Measurements from ENCODE around the gene RANBP1.

Gene RANBP1

GRCh38 chr22:20076627-20077172 is 39.2 kb upstream of the RANBP1 start:
- Histone ChIP-seq H3K27me3 (replicated peaks in 2 of 5; ENCODE audit: control insufficient read depth in 4 of 5, insufficient read depth in 5 of 5, low read length in 4 of 5) (no peaks in the 10 kb centered on the region), H3K4me3 (ENCODE audit: control insufficient read depth in 1 of 7, extremely low read depth in 1 of 7, insufficient read depth in 4 of 7, low read depth in 2 of 7, low read length in 6 of 7) (no peak overlapping the region), H3K9me3 (ENCODE audit: control extremely low read depth in 1 of 5, control insufficient read depth in 4 of 5, insufficient read depth in 2 of 5, low read depth in 1 of 5, low read length in 4 of 5) (no peaks in the 10 kb centered on the region), H3K36me3 (ENCODE audit: control insufficient read depth in 4 of 4, insufficient read depth in 4 of 4, low read length in 3 of 4) (no peaks in the 10 kb centered on the region), H3K4me1 (ENCODE audit: control extremely low read depth in 1 of 4, control insufficient read depth in 4 of 4, insufficient read depth in 4 of 4, low read length in 3 of 4) (peaks cover 0 to 13% (median 12%) of the 10 kb centered on the region in 4 experiments), H3K27ac (ENCODE audit: insufficient read depth in 1 of 2, low read depth in 1 of 2, low read length in 2 of 2, poor library complexity in 1 of 2, severe bottlenecking in 2 of 2) (peak overlapping the region in 1 of 2 experiments; percentile 43)
- WGBS (ENCODE audit: insufficient coverage): 89% methylated on average over 3 of the region's 6 CpGs
- CTCF ChIA-PET: interaction anchor here (0.9 kb wide), 1 partner anchor 9 kb away, joined by 3 read pairs; no protein-coding TSS in a partner anchor
- peak in 1 of 3 donors; percentile 9 for DNase-seq
- POLR2A ChIA-PET: no interaction called here

GRCh38 chr22:20079745-20080444 is 36.0 kb upstream of the RANBP1 start, which contains the start of gene DGCR8:
TSS of gene DGCR8 (plus strand) at chr22:20080241. CDS start at chr22:20085964, 5,723 bp downstream.
- Histone ChIP-seq H3K9me3 (ENCODE audit: control extremely low read depth in 1 of 5, control insufficient read depth in 4 of 5, insufficient read depth in 2 of 5, low read depth in 1 of 5, low read length in 4 of 5) (no peaks in the 10 kb centered on the region), H3K36me3 (ENCODE audit: control insufficient read depth in 4 of 4, insufficient read depth in 4 of 4, low read length in 3 of 4) (peaks cover 0 to 16% (median 0%) of the 10 kb centered on the region in 4 experiments), H3K4me1 (ENCODE audit: control extremely low read depth in 1 of 4, control insufficient read depth in 4 of 4, insufficient read depth in 4 of 4, low read length in 3 of 4) (peaks cover 0 to 26% (median 20%) of the 10 kb centered on the region in 4 experiments), H3K27me3 (replicated peaks in 2 of 5; ENCODE audit: control insufficient read depth in 4 of 5, insufficient read depth in 5 of 5, low read length in 4 of 5) (no peaks in the 10 kb centered on the region), H3K27ac (ENCODE audit: insufficient read depth in 1 of 2, low read depth in 1 of 2, low read length in 2 of 2, poor library complexity in 1 of 2, severe bottlenecking in 2 of 2) (peak within 1 kb of the TSS; percentile 64 to 93), H3K4me3 (ENCODE audit: control insufficient read depth in 1 of 7, extremely low read depth in 1 of 7, insufficient read depth in 4 of 7, low read depth in 2 of 7, low read length in 6 of 7) (peak within 1 kb of the TSS; percentile 83 to 98 (median 88))
- ChIA-PET CTCF (no interaction called here), POLR2A (no interaction called here)
- DNase-seq: peak; percentile 82 to 90 (median 88)
- 0% methylated on average over 85 of the region's 100 CpGs for WGBS (ENCODE audit: insufficient coverage)

- ChIA-PET POLR2A (no interaction called here), CTCF (interaction anchor here (1.0 kb wide), 1 partner anchor 15 kb away, joined by 3 read pairs; no protein-coding TSS in a partner anchor)
- Histone ChIP-seq H3K4me1 (ENCODE audit: control extremely low read depth in 1 of 4, control insufficient read depth in 4 of 4, insufficient read depth in 4 of 4, low read length in 3 of 4) (peaks cover 0 to 28% (median 20%) of the 10 kb centered on the region in 4 experiments), H3K9me3 (ENCODE audit: control extremely low read depth in 1 of 5, control insufficient read depth in 4 of 5, insufficient read depth in 2 of 5, low read depth in 1 of 5, low read length in 4 of 5) (no peaks in the 10 kb centered on the region), H3K27me3 (replicated peaks in 2 of 5; ENCODE audit: control insufficient read depth in 4 of 5, insufficient read depth in 5 of 5, low read length in 4 of 5) (no peaks in the 10 kb centered on the region), H3K4me3 (ENCODE audit: control insufficient read depth in 1 of 7, extremely low read depth in 1 of 7, insufficient read depth in 4 of 7, low read depth in 2 of 7, low read length in 6 of 7) (peak overlapping the region; percentile 83 to 98 (median 88)), H3K27ac (ENCODE audit: insufficient read depth in 1 of 2, low read depth in 1 of 2, low read length in 2 of 2, poor library complexity in 1 of 2, severe bottlenecking in 2 of 2) (peak overlapping the region; percentile 64 to 93), H3K36me3 (ENCODE audit: control insufficient read depth in 4 of 4, insufficient read depth in 4 of 4, low read length in 3 of 4) (peaks cover 0 to 17% (median under 1%) of the 10 kb centered on the region in 4 experiments)
- DNase-seq: peak; percentile 75 to 86 (median 81)
- WGBS (ENCODE audit: insufficient coverage): 0% methylated on average over 16 of the region's 34 CpGs
Observed at GRCh38 chr22:20080445-20080775, 35.5 kb upstream of the RANBP1 start.

GRCh38 chr22:20080776-20081654 is 34.9 kb upstream of the RANBP1 start:
- Histone ChIP-seq H3K9me3 (ENCODE audit: control extremely low read depth in 1 of 5, control insufficient read depth in 4 of 5, insufficient read depth in 2 of 5, low read depth in 1 of 5, low read length in 4 of 5) (no peaks in the 10 kb centered on the region), H3K4me1 (ENCODE audit: control extremely low read depth in 1 of 4, control insufficient read depth in 4 of 4, insufficient read depth in 4 of 4, low read length in 3 of 4) (peaks cover 0 to 28% (median 20%) of the 10 kb centered on the region in 4 experiments), H3K4me3 (ENCODE audit: control insufficient read depth in 1 of 7, extremely low read depth in 1 of 7, insufficient read depth in 4 of 7, low read depth in 2 of 7, low read length in 6 of 7) (peak overlapping the region; percentile 83 to 98 (median 88)), H3K27me3 (replicated peaks in 2 of 5; ENCODE audit: control insufficient read depth in 4 of 5, insufficient read depth in 5 of 5, low read length in 4 of 5) (no peaks in the 10 kb centered on the region), H3K36me3 (ENCODE audit: control insufficient read depth in 4 of 4, insufficient read depth in 4 of 4, low read length in 3 of 4) (peaks cover 0 to 23% (median 5%) of the 10 kb centered on the region in 4 experiments), H3K27ac (ENCODE audit: insufficient read depth in 1 of 2, low read depth in 1 of 2, low read length in 2 of 2, poor library complexity in 1 of 2, severe bottlenecking in 2 of 2) (peak overlapping the region; percentile 64 to 93)
- ChIA-PET POLR2A (no interaction called here), CTCF (interaction anchor here (1.0 kb wide), 2 partner anchors 15 to 110 kb away, joined by 3 to 4 read pairs; no protein-coding TSS in a partner anchor)
- 57% methylated on average over 25 of the region's 27 CpGs for WGBS (ENCODE audit: insufficient coverage)
- DNase-seq: no peak

DNA sequence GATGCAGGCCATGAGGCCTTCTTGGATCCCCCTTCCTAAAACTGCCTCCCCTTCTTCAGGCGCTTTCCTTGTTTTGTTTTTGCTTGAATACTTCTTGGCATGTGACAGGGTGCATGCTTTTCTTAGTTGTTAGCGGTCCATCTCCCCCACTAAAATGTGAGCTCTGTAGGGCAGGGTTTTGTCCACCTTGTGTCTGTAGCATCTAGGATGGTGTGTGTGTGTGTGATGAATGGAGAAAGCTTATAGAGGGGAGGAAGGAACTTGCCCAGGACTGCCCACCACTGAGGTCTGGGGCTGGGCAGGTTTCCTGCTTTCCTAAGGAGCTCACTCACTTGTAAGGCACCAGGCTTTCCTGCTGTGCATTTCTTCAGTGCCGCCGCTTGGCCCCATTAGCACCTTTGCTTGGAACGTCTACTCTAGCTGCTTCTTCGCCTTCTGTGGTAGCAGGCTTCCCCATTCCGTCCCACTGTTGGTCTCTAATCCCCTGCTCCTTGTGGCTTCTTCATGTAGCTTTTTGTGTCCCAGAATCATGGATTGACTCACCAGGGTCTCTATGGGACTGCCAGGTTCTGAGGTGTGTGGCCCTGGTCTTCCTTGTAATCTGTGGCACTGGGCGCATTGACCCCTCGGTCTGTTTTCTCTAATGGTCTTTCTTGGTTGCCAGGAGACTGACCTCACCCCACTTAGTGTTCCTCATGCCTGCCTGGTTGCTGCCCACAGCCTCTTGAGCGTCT is 32.6 kb upstream of the RANBP1 start:
- ChIA-PET POLR2A (no interaction called here), CTCF (interaction anchor here (1.1 kb wide), 1 partner anchor 12 kb away, joined by 3 read pairs; no protein-coding TSS in a partner anchor)
- no peak for DNase-seq
- Histone ChIP-seq H3K9me3 (ENCODE audit: control extremely low read depth in 1 of 5, control insufficient read depth in 4 of 5, insufficient read depth in 2 of 5, low read depth in 1 of 5, low read length in 4 of 5) (no peaks in the 10 kb centered on the region), H3K27ac (ENCODE audit: insufficient read depth in 1 of 2, low read depth in 1 of 2, low read length in 2 of 2, poor library complexity in 1 of 2, severe bottlenecking in 2 of 2) (peak overlapping the region in 1 of 2 experiments; percentile 57), H3K36me3 (ENCODE audit: control insufficient read depth in 4 of 4, insufficient read depth in 4 of 4, low read length in 3 of 4) (peaks cover 2 to 46% (median 25%) of the 10 kb centered on the region in 4 experiments), H3K27me3 (replicated peaks in 2 of 5; ENCODE audit: control insufficient read depth in 4 of 5, insufficient read depth in 5 of 5, low read length in 4 of 5) (no peaks in the 10 kb centered on the region), H3K4me3 (ENCODE audit: control insufficient read depth in 1 of 7, extremely low read depth in 1 of 7, insufficient read depth in 4 of 7, low read depth in 2 of 7, low read length in 6 of 7) (no peak overlapping the region), H3K4me1 (ENCODE audit: control extremely low read depth in 1 of 4, control insufficient read depth in 4 of 4, insufficient read depth in 4 of 4, low read length in 3 of 4) (peaks cover 0 to 28% (median 20%) of the 10 kb centered on the region in 4 experiments)
- 93% methylated on average over 8 of the region's 10 CpGs for WGBS (ENCODE audit: insufficient coverage)

- H3K27ac ChIP-seq (ENCODE audit: insufficient read depth in 1 of 2, low read depth in 1 of 2, low read length in 2 of 2, poor library complexity in 1 of 2, severe bottlenecking in 2 of 2): peak overlapping the region in 1 of 2 experiments; percentile 57
- H3K4me3 ChIP-seq (ENCODE audit: control insufficient read depth in 1 of 7, extremely low read depth in 1 of 7, insufficient read depth in 4 of 7, low read depth in 2 of 7, low read length in 6 of 7): no peak overlapping the region
- DNase-seq: no peak
- H3K36me3 ChIP-seq (ENCODE audit: control insufficient read depth in 4 of 4, insufficient read depth in 4 of 4, low read length in 3 of 4): peaks cover 5 to 53% (median 32%) of the 10 kb centered on the region in 4 experiments
- no peaks in the 10 kb centered on the region for H3K9me3 ChIP-seq (ENCODE audit: control extremely low read depth in 1 of 5, control insufficient read depth in 4 of 5, insufficient read depth in 2 of 5, low read depth in 1 of 5, low read length in 4 of 5)
- POLR2A ChIA-PET: no interaction called here
- 91% methylated on average over 8 of the region's 10 CpGs for WGBS (ENCODE audit: insufficient coverage)
- H3K4me1 ChIP-seq (ENCODE audit: control extremely low read depth in 1 of 4, control insufficient read depth in 4 of 4, insufficient read depth in 4 of 4, low read length in 3 of 4): peaks cover 0 to 28% (median 20%) of the 10 kb centered on the region in 4 experiments
- CTCF ChIA-PET: interaction anchor here (1.1 kb wide), 1 partner anchor 13 kb away, joined by 3 read pairs; no protein-coding TSS in a partner anchor
- H3K27me3 ChIP-seq (replicated peaks in 2 of 5; ENCODE audit: control insufficient read depth in 4 of 5, insufficient read depth in 5 of 5, low read length in 4 of 5): no peaks in the 10 kb centered on the region
Observed at GRCh38 chr22:20083891-20084546, 31.9 kb upstream of the RANBP1 start.
